Measurements from ENCODE around the gene AFAP1.

Gene AFAP1, protein sequence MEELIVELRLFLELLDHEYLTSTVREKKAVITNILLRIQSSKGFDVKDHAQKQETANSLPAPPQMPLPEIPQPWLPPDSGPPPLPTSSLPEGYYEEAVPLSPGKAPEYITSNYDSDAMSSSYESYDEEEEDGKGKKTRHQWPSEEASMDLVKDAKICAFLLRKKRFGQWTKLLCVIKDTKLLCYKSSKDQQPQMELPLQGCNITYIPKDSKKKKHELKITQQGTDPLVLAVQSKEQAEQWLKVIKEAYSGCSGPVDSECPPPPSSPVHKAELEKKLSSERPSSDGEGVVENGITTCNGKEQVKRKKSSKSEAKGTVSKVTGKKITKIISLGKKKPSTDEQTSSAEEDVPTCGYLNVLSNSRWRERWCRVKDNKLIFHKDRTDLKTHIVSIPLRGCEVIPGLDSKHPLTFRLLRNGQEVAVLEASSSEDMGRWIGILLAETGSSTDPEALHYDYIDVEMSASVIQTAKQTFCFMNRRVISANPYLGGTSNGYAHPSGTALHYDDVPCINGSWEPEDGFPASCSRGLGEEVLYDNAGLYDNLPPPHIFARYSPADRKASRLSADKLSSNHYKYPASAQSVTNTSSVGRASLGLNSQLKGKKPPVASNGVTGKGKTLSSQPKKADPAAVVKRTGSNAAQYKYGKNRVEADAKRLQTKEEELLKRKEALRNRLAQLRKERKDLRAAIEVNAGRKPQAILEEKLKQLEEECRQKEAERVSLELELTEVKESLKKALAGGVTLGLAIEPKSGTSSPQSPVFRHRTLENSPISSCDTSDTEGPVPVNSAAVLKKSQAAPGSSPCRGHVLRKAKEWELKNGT

GRCh38 chr4:7939377-7940108 lies at the start of gene AFAP1:
Gene AFAP1, minus strand, starts transcription at chr4:7939861. Its CDS starts 67,783 bp downstream, at chr4:7872078.
- DNase-seq (ENCODE audit: low spot score), result peak; percentile 24

- DNase-seq (ENCODE audit: low spot score), result no peak
Observed at GRCh38 chr4:7988437-7988836, 48.8 kb upstream of the AFAP1 start.

GRCh38 chr4:7987148-7987989 lies 47.7 kb upstream of the AFAP1 start:
- peak; percentile 50 for DNase-seq (ENCODE audit: low spot score)

DNA sequence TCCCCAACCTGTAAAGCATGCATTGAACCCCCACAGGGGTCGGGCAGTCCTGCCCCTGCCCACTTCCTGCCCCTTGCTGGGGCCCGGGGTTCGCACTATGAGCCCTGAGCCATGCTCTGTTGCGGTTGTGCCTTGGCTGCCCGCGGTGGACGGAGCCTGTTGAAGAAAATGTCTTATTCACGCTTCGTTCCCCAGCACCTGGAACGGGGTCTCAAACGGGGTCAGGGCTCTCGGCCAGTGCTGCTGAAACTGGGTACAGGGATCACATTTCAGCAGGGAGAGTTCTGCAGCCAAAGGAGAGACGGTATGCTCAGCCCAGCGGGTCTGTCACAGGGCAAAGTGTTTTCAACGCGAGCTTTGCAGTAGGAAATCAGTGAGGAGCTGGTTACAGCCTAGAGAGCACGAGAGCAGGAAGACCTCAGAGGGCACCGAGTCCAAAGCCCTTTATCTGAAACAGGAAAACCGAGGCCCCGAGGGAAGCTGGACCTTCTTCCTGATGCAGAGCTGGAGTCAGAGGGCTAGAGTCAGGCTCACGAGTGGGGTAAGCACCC lies 46.3 kb upstream of the AFAP1 start:
- no peak for DNase-seq (ENCODE audit: low spot score)

GRCh38 chr4:7985072-7985471 lies 45.4 kb upstream of the AFAP1 start:
- DNase-seq (ENCODE audit: low spot score), result no peak

- no peak for DNase-seq (ENCODE audit: low spot score)
Observed at GRCh38 chr4:7984286-7984925, 44.7 kb upstream of the AFAP1 start.

DNA sequence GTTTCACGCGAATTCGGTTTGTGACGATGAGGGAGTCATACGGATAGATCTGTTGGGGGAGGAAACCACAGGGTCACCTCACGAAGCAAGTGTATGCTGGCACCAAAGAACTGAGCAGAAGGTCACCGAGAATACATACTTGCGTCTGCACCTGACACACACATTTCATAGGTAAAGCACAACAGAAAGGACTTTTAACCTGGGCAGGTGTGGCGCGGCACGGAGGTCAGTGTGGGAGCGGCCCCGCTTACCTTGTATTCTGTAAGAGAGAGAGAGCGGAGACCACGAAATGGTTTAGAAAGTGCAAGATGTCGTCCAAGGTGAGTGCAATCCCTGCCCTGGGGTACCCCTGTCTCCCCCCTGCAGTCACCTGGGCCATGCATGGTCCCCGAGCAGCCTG lies 43.6 kb upstream of the AFAP1 start:
- DNase-seq (ENCODE audit: low spot score), result no peak

DNA sequence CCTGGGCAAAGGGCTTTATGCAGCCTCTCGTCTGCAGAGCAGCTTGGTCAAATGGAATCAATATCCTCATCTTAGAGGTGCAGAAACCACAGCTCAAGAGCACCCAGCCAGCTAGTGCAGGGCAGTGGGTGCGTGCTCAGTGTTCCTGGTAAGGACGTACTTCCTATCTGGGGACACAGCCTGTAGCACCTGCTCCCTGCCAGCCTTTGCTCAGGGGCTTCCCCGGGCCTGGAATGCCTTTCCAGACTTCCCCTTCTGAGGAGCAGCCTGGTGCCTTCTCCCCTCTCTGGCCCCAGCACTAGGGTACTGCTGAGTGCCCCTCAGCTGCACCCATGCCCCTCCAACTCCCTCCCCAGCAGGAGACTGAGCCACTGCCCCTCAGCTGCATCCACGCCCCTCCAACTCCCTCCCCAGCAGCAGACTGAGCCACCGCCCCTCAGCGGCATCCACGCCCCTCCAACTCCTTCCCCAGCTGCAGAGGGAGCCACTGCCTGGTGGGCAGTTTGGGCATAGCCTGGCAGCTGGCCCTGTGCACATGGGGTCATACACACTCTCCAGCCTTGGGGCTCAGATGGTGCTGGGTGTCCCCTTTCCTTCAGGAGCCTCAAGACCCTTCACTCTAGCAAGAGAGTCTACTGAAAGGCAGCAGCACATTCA lies 42.2 kb upstream of the AFAP1 start:
- DNase-seq (ENCODE audit: low spot score), result no peak

GRCh38 chr4:7980036-7980435 lies 40.4 kb upstream of the AFAP1 start:
- no peak for DNase-seq (ENCODE audit: low spot score)

DNA sequence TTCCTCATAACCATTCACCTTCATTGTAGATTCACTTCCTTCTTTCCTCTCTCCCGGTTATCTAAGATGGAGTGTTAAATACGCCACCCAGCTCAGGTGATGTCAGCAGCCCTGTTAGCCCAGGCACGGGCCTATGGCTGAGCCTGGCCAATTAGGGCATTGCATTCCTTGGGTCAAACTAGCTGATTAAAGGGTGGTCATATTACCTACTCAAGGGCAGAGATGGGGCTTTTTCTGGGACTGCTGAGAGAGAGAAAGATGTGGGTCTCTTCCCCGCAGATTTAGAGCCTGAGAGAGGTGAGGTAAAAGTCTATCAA lies 39.9 kb upstream of the AFAP1 start:
- no peak for DNase-seq (ENCODE audit: low spot score)

- DNase-seq (ENCODE audit: low spot score), result no peak
Observed at GRCh38 chr4:7978907-7979651, 39.4 kb upstream of the AFAP1 start.

DNA sequence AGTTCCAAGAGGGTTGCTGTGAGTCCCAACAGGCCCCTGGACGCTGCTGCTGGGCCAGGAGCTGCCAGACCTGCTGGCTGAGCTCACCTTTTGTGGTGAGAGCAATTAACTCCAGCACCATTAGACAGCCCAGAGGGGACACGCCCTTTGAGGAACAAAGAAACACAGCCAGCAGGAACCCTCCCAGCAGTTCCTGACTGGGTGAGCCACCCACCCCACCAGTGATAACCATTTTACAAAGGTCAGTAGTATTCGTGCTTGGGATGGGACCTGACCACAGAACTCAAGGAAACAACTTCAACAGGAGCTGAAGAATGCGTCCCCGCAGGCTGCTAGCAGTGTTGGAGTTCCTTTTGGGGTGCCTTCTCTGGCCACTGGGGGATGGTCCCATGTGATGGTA lies 38.8 kb upstream of the AFAP1 start:
- DNase-seq (ENCODE audit: low spot score), result no peak

DNA sequence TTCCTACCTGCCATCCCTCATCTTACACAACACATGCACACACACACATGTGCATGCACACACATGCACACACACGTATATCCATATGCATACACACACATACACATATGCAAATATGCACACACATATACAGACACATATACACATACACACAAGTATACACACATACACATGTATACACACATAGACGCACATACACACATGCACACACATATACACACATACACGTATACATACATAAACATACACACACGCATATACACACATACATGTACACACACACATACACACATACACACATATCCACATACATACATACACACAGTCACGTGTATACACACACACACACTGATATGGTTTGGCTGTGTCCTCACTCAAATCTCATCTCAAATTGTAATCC lies 37.0 kb upstream of the AFAP1 start:
- DNase-seq (ENCODE audit: low spot score), result no peak

- no peak for DNase-seq (ENCODE audit: low spot score)
Observed at GRCh38 chr4:7976025-7976424, 36.4 kb upstream of the AFAP1 start.

DNA sequence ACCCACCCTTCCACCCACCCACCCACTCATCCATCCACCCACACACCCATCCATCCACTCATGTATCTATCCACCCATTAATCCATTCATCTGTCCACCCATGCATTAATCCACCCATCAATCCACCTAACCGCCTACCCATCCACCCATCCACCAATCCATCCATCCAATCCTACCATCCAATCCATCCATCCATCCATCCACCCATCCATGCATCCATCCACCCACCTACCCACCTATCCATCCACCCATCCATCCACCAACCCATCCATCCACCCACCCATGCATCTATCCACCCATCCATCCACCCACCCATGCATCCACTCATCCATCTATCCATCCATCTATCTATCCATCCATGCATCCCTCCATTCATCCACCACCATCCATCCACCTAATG lies 34.8 kb upstream of the AFAP1 start:
- DNase-seq (ENCODE audit: low spot score), result no peak

GRCh38 chr4:7973545-7973981 lies 33.9 kb upstream of the AFAP1 start:
- DNase-seq (ENCODE audit: low spot score), result no peak

DNA sequence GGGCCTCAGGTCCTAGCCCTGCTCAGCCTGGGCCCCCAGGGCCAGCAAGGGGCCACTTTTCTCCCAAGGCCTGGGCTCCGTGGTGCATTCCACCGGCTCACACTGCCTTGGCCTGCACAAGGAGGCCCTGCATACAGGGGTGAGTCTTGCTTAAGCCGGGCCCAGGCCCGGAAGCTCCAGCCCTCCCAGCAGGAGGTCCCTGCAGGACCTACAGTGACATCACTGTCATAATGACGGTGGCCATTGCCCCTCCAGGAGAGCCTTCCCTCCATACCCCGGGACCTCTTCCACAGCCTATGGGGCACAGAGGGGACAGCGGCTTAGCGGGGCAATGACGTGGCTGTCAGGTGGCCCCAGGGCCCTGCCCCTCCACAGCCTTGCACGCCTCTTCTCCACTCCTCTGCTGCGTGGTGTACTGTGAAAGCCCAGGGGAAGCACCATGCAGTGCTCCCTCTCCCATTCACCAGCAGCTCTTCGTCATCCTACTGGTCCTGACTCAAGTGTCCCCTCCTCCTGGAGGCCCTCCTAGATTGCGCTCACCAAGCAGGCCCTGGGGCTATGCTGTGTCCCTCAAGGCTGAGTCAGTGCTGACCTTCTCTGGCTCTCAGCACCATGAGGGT lies 32.3 kb upstream of the AFAP1 start:
- no peak for DNase-seq (ENCODE audit: low spot score)

DNA sequence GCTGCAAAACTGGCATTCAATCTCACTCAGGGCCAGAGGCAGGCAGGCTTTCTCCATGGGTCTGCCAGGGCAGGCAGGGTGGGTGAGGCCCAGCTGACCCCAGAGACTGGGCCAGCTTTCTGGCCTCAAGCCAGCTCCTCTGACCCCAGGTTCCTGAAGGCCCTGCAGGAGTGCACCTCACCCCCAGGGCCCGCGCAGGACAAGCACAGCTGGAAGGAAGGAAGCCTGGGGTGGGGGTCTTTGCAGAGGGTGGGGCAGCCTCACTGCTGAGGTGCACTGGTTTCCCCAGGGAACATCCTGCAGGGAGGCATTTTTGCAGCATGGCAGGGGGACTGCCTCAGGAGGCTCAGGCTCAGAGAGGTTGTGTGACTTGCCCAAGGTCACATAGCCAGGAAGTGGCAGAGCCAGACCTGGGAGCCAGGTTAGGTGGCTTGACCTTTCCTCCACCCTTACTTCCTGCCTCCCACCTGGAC lies 31.5 kb upstream of the AFAP1 start:
- DNase-seq (ENCODE audit: low spot score), result no peak

DNA sequence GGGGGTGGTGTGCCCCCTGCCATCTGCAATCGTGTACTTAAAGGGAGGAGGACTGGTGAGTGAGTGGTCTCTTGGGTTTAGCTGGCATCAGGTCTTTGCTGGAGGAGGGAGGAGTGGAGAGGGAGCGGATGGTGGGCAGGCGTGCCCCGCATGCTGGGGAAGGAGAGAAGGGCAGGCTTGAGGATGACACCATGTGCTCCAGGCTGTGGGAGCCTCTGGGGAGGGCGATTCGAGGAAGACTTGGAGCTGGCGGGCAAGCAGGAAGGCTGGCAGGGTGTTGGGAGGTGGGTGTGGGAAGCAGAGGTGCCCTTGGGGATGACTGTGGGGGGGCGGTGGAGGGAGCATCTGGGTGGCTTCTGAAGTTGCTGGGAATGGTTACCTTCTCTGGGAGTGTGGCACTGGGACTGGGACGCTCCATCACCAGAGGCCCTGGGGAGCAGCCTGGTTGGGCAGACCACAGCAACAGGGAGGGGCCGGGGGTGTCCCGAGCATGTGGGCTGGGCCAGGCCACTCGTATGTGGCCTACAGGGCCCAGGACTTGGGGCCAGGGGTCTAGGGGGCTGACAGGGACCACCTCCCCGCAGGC lies 30.8 kb upstream of the AFAP1 start:
- no peak for DNase-seq (ENCODE audit: low spot score)

Measured in hematopoietic multipotent progenitor cell treated with erythropoietin and hydrocortisone succinate and interleukin-3 and kit ligand, for 17 days (in vitro differentiated cells).